Measurements from ENCODE around the gene S100A4.

GRCh38 chr1:153578490-153578889, 32.9 kb upstream of the S100A4 start:
- TF ChIP-seq CTCF (IDR thresholded peaks at IDR 0.05) (no peak), EP300 (IDR thresholded peaks at IDR 0.05) (no peak), POLR2A (IDR thresholded peaks at IDR 0.05) (no peak)

All from suprapubic skin (tissue), 3 donors.